ENCODE measurements around the gene HMGCLL1.

Gene HMGCLL1

DNA sequence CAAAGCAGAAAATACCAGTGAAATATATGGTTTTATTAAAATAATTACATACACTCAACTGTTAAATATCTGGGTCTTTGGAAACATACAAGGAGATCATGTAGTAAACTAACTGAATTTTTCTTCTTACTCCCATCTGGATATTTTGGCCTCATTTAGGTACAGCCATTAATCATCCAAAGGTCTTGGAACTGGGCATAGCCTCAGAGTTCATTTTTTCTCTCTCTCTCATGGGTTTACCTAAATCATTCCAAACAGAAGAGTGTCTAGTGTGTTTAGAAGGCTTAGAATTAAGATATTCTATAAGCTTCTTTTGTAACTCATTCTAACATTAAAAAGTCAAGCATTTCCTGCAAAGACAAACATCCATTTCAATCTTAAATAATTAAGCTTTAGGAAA is 79.4 kb downstream of the HMGCLL1 start:
- DNase-seq (ENCODE audit: low read depth in 1 of 2, low spot score in 1 of 2), result no peak
- TF ChIP-seq POLR2AphosphoS5 (IDR thresholded peaks at IDR 0.05; ENCODE audit: low read depth), result no peak
- TF ChIP-seq SPI1 (IDR thresholded peaks at IDR 0.05; ENCODE audit: borderline replicate concordance, low read depth), result no peak
- TF ChIP-seq, protein P1, sequence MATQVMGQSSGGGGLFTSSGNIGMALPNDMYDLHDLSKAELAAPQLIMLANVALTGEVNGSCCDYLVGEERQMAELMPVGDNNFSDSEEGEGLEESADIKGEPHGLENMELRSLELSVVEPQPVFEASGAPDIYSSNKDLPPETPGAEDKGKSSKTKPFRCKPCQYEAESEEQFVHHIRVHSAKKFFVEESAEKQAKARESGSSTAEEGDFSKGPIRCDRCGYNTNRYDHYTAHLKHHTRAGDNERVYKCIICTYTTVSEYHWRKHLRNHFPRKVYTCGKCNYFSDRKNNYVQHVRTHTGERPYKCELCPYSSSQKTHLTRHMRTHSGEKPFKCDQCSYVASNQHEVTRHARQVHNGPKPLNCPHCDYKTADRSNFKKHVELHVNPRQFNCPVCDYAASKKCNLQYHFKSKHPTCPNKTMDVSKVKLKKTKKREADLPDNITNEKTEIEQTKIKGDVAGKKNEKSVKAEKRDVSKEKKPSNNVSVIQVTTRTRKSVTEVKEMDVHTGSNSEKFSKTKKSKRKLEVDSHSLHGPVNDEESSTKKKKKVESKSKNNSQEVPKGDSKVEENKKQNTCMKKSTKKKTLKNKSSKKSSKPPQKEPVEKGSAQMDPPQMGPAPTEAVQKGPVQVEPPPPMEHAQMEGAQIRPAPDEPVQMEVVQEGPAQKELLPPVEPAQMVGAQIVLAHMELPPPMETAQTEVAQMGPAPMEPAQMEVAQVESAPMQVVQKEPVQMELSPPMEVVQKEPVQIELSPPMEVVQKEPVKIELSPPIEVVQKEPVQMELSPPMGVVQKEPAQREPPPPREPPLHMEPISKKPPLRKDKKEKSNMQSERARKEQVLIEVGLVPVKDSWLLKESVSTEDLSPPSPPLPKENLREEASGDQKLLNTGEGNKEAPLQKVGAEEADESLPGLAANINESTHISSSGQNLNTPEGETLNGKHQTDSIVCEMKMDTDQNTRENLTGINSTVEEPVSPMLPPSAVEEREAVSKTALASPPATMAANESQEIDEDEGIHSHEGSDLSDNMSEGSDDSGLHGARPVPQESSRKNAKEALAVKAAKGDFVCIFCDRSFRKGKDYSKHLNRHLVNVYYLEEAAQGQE (IDR thresholded peaks at IDR 0.05; ENCODE audit: insufficient replicate concordance, low read depth), result no peak
- TF ChIP-seq GABPA (IDR thresholded peaks at IDR 0.05; ENCODE audit: low read depth), result no peak
- TF ChIP-seq, protein P2, sequence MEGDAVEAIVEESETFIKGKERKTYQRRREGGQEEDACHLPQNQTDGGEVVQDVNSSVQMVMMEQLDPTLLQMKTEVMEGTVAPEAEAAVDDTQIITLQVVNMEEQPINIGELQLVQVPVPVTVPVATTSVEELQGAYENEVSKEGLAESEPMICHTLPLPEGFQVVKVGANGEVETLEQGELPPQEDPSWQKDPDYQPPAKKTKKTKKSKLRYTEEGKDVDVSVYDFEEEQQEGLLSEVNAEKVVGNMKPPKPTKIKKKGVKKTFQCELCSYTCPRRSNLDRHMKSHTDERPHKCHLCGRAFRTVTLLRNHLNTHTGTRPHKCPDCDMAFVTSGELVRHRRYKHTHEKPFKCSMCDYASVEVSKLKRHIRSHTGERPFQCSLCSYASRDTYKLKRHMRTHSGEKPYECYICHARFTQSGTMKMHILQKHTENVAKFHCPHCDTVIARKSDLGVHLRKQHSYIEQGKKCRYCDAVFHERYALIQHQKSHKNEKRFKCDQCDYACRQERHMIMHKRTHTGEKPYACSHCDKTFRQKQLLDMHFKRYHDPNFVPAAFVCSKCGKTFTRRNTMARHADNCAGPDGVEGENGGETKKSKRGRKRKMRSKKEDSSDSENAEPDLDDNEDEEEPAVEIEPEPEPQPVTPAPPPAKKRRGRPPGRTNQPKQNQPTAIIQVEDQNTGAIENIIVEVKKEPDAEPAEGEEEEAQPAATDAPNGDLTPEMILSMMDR (IDR thresholded peaks at IDR 0.05; ENCODE audit: insufficient read depth, low read length), result no peak
- no peaks in the 10 kb centered on the region for H3K27me3 ChIP-seq (ENCODE audit: insufficient read depth, poor library complexity, severe bottlenecking)
- no peak overlapping the region for H3K4me3 ChIP-seq (replicated peaks; ENCODE audit: insufficient read depth, low read length)
- no peak overlapping the region for H3K27ac ChIP-seq (replicated peaks)

DNA sequence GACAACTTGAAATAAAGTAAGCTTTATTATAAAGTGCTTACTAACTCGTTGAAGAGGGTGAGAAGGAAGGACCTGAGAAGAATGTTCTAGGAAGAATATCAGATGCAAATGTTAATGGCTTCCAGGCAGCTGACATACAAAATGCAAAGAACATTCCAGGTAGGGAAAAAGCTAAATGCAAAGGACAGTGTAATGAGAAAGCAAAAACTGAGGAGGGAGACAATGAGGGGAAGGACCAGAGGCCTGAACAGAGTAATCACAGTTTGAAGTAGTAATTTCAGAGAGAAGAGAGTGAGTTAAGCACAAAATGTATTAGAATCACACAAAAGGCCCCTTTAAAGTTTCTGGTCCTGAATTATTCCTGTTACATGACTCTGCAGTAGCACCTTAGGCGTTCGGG is 81.3 kb downstream of the HMGCLL1 start:
- DNase-seq (ENCODE audit: low read depth in 1 of 2, low spot score in 1 of 2), result no peak
- TF ChIP-seq POLR2AphosphoS5 (IDR thresholded peaks at IDR 0.05; ENCODE audit: low read depth) (no peak), SPI1 (IDR thresholded peaks at IDR 0.05; ENCODE audit: borderline replicate concordance, low read depth) (no peak), GABPA (IDR thresholded peaks at IDR 0.05; ENCODE audit: low read depth) (no peak)
- TF ChIP-seq, protein P2 (IDR thresholded peaks at IDR 0.05; ENCODE audit: insufficient read depth, low read length), result no peak
- TF ChIP-seq, protein P1 (IDR thresholded peaks at IDR 0.05; ENCODE audit: insufficient replicate concordance, low read depth), result no peak

DNA sequence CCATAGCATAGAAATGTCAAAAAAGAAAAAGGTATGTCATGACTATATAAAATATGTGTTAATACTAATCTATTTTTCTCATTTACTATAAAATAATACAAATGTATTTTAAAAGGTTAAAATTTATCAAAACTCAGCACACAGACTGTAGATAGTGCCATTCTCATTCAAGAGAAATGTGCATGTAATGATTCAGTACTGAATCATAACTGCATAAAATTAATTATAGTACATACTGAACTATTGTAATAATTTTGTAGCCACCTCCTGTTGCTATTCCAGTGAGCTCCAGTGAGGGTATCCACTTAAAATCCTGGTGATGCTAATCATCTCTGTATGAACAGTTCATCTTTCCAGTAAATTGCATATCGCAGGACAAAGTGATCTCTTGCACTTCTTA is 82.8 kb downstream of the HMGCLL1 start:
- no peak for DNase-seq (ENCODE audit: low read depth in 1 of 2, low spot score in 1 of 2)
- Histone ChIP-seq H3K27ac (replicated peaks) (no peak overlapping the region), H3K27me3 (ENCODE audit: insufficient read depth, poor library complexity, severe bottlenecking) (no peaks in the 10 kb centered on the region), H3K4me3 (replicated peaks; ENCODE audit: insufficient read depth, low read length) (no peak overlapping the region)
- TF ChIP-seq POLR2AphosphoS5 (IDR thresholded peaks at IDR 0.05; ENCODE audit: low read depth) (no peak), GABPA (IDR thresholded peaks at IDR 0.05; ENCODE audit: low read depth) (no peak), SPI1 (IDR thresholded peaks at IDR 0.05; ENCODE audit: borderline replicate concordance, low read depth) (no peak)
- TF ChIP-seq, protein P1 (IDR thresholded peaks at IDR 0.05; ENCODE audit: insufficient replicate concordance, low read depth), result no peak
- TF ChIP-seq, protein P2 (IDR thresholded peaks at IDR 0.05; ENCODE audit: insufficient read depth, low read length), result no peak

More for the DNA sequence above, 81.3 kb downstream of the HMGCLL1 start:
- Histone ChIP-seq H3K27me3 (ENCODE audit: insufficient read depth, poor library complexity, severe bottlenecking) (no peaks in the 10 kb centered on the region), H3K4me3 (replicated peaks; ENCODE audit: insufficient read depth, low read length) (no peak overlapping the region), H3K27ac (replicated peaks) (no peak overlapping the region)

Measured in HL-60 (cell line).